SK-N-SH treated with all-trans-retinoic acid at 6 μM for 48 hours (cell line): ENCODE measurements around the gene CTRB2.

Source experiments
- ATAC-seq: fragments of 200-7000 bp; cut with Tn5 transposase; 3 replicates; pipeline ENCODE4 v1.9.1; 2020; ENCODE audit warnings: mild to moderate bottlenecking, moderate library complexity
- ARNTL ChIP-seq: fragments of 450-650 bp; formaldehyde crosslinking; IDR thresholded peaks from 2 replicates; pipeline ENCODE4 v1.5.0; 2020; ENCODE audit warnings: low read depth, mild to moderate bottlenecking, moderate library complexity, borderline replicate concordance
- BACH2 ChIP-seq: fragments of 250-450 bp; sonication (Bioruptor Pico); IDR thresholded peaks from 2 replicates; pipeline ENCODE4 v1.9.0; 2021; ENCODE audit warnings: mild to moderate bottlenecking, borderline replicate concordance
- CSRNP3 ChIP-seq: fragments of 250-450 bp; sonication (Bioruptor Pico); IDR thresholded peaks from 2 replicates; pipeline ENCODE4 v1.5.1; 2021; ENCODE audit warnings: mild to moderate bottlenecking, moderate library complexity
- ESRRG ChIP-seq: fragments of 250-450 bp; sonication (Bioruptor Pico); IDR thresholded peaks from 2 replicates; pipeline ENCODE4 v1.6.1; 2021; ENCODE audit warnings: mild to moderate bottlenecking
- ISL1 ChIP-seq: fragments of 250-450 bp; sonication (Bioruptor Pico); IDR thresholded peaks from 2 replicates; pipeline ENCODE4 v2.1.2; 2022; ENCODE audit warnings: mild to moderate bottlenecking, moderate library complexity
- OSR1 ChIP-seq: fragments of 250-450 bp; sonication (Bioruptor Pico); IDR thresholded peaks from 2 replicates; pipeline ENCODE4 v1.8.0; 2022; ENCODE audit warnings: moderate library complexity, mild to moderate bottlenecking, inconsistent platforms
- PPARA ChIP-seq: fragments of 250-450 bp; sonication (Bioruptor Pico); IDR thresholded peaks from 2 replicates; pipeline ENCODE4 v1.5.0; 2020; ENCODE audit warnings: mild to moderate bottlenecking, borderline replicate concordance
- SNAI2 ChIP-seq: fragments of 250-450 bp; sonication (Bioruptor Pico); IDR thresholded peaks from 2 replicates; pipeline ENCODE4 v1.5.0; 2020; ENCODE audit warnings: mild to moderate bottlenecking, moderate library complexity
- TCF4 ChIP-seq: fragments of 250-450 bp; sonication (Bioruptor Pico); IDR thresholded peaks from 2 replicates; pipeline ENCODE4 v1.8.0; 2021; ENCODE audit warnings: mild to moderate bottlenecking, moderate library complexity, borderline replicate concordance
- ZFP30 ChIP-seq: fragments of 450-650 bp; formaldehyde crosslinking; IDR thresholded peaks from 2 replicates; pipeline ENCODE4 v1.5.0; 2022; ENCODE audit warnings: mild to moderate bottlenecking, moderate library complexity
- TF ChIP-seq, protein P1 (sequence below): fragments of 250-450 bp; sonication (Bioruptor Pico); IDR thresholded peaks from 2 replicates; pipeline ENCODE4 v1.5.1; 2020; ENCODE audit warnings: low read depth, mild to moderate bottlenecking, moderate library complexity

The CTRB2 gene

GRCh38 chr16:75160386-75160785 lies 46.6 kb downstream of the CTRB2 start:
- no peak for ATAC-seq
- TF ChIP-seq, protein P1, sequence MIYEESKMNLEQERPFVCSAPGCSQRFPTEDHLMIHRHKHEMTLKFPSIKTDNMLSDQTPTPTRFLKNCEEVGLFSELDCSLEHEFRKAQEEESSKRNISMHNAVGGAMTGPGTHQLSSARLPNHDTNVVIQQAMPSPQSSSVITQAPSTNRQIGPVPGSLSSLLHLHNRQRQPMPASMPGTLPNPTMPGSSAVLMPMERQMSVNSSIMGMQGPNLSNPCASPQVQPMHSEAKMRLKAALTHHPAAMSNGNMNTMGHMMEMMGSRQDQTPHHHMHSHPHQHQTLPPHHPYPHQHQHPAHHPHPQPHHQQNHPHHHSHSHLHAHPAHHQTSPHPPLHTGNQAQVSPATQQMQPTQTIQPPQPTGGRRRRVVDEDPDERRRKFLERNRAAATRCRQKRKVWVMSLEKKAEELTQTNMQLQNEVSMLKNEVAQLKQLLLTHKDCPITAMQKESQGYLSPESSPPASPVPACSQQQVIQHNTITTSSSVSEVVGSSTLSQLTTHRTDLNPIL: no peak
- no peak for TF ChIP-seq ARNTL (CRISPR knock-in tag)
- no peak for TF ChIP-seq CSRNP3 (CRISPR knock-in tag)
- TF ChIP-seq BACH2 (CRISPR knock-in tag): no peak
- no peak for TF ChIP-seq OSR1 (CRISPR knock-in tag)
- no peak for TF ChIP-seq ISL1 (CRISPR knock-in tag)
- TF ChIP-seq PPARA (CRISPR knock-in tag): no peak
- TF ChIP-seq SNAI2 (CRISPR knock-in tag): no peak
- TF ChIP-seq TCF4 (CRISPR knock-in tag): no peak
- no peak for TF ChIP-seq ESRRG (CRISPR knock-in tag)
- TF ChIP-seq ZFP30 (CRISPR knock-in tag): no peak
